NCI-H524 (cell line): ENCODE results near the gene STK39.

ENCODE experiments used
- DNase-seq, 2 experiments: peaks; one replicate each; lab custom pipeline; 2025; lab: John Stamatoyannopoulos, UW

The STK39 gene

DNA sequence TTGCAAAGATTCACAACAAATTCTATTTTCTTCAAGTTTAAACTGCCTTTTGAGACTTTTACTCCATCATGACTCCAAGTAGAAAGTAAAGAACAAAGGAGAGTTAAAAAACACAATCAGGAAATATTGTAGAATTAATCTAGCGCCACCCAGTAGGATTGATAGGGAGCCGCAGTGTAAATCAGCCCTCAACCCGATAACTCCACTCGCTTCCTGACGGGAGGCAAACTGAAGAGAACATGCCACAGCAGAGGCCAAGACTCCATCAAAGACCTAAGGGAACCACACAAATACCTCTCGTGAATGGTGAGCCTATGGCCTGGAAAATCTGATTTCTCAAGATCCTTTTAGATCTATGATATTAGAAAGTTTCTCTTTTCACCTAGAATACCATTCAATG lies 319.0 kb downstream of the STK39 start:
- DNase-seq, result no peak

DNA sequence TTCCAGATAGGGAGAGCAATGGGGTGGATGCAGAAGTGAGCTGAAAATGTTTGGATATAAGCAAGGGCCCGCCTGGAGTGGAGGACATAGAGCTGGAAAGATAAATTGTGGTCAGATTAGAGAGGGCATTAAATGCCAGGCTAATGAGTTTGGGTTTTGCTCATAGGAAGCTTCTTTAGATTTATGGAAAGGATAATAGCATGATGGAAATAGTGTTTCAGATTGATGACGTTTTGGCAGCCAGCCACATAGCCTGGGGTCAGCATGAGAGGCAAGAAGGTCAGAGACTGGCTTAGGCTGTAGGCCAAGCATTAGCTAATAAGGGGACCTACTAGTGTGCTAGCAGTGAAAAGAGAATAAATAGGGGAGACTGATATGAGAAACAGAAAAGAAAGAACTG lies 321.6 kb downstream of the STK39 start:
- no peak for DNase-seq

DNA sequence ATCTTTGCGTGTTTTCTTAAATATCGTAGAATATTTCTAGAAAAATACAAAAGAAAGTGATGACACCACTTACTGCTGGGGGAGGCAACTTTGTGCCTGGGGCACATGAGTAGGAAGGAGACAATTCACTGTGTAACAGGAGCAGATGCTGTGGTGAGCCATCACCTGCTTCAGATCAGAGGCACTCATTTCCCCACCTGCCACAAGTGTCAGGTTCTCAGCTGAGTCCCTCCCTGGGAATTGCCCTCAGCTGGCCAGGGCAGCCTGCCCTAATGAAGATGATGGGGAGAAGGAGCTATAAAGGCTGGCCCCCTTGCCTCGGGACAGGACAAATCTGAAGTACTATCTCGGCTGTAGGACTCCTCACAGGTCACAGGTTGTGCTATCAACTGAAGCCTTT lies 322.8 kb downstream of the STK39 start:
- DNase-seq, result peak; percentile 7 to 82

DNA sequence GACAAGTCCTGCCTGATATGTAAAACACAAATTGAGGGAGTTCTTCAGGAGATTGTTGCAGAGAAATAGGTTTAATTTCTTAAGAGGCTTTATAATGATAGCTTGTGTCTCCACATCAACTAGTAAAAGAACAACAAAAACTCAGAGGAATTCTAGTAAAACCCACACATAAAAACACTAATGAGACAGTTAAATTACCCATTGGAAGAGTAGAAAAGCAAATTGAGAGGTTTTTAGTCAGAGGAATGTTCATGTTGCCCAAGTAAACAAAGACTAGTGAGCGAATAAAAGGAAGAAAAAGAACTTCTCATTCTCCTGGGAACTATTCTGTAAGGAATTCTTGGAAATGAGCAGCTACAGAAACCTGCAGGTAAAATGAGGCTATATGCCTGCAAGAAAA lies 330.6 kb downstream of the STK39 start:
- DNase-seq, result no peak

DNA sequence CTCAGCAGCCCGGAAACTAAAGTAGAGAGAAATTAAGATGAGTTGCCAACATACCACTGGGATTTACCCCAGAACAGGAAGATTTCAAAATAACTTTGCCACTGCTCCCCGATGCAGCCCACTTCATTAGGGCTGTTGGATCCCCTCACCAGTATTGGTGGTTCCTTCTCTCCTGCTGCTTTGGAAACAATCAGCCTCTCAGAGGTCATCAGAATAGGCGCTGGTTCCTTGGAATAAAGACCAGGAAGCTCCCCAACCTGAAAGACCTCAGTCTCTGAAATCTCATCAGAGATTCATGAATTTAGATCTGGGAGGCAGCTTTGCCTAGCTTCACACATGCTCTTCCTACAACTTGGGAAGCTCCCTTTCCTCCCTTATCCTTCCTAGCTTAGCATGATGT lies 332.4 kb downstream of the STK39 start:
- DNase-seq, result no peak

DNA sequence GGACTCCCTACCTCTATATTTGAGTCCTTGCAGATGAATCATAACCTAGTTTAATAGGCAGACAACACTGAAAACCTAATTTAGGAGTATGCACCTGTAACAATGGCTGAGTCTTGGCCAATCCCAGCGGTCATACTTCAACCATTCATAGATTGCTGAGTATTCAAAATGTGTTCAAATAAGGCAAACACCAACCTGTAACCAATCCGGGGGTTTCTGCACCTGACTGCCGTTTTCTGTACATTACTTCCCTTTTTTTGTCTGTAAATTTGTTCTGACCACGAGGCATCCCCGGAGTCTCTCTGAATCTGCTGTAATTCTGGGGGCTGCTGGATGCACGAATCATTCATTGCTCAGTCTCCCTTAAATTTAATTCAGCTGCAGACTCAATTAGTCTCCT lies 338.6 kb downstream of the STK39 start:
- no peak for DNase-seq

DNA sequence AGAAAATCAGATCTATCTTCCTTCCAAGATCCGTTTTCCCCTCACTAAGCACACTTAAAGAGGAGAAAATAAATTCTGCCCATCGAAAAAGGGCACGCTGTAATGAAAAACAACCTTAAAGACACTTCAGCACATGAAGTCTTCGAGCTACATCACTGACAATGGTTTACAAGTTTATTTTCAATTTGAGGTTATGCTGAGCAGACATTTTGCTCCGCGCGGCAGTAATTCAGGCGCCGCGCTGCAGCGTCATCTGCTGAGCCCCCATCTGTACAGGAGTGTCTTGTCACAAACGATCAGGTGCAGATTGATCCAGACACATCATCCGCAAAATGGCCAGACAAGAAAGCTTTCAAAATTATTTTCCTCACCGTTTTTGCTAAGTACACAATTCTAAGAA lies 341.7 kb downstream of the STK39 start:
- no peak for DNase-seq
